ENCODE measurements around the gene ZNF473.

GRCh38 chr19:50000038-50000840 is 25.6 kb upstream of the ZNF473 start:
- no peak for TF ChIP-seq CTCF (IDR thresholded peaks at IDR 0.05)
- no peak for TF ChIP-seq POLR2A (IDR thresholded peaks at IDR 0.05)

Measured in esophagus squamous epithelium (tissue), 4 donors.